ENCODE results near the gene NOL4L. TPM values are rescaled to one million over a fixed set of nuclear protein-coding genes. Genes with fewer than 3 reads are reported as not detected.

The NOL4L gene
- total RNA-seq, 2 experiments from 2014 or later: 39.1 to 41.1 TPM

- H3K4me1 Mint-ChIP-seq: peaks cover 54% of the 10 kb centered on the region
- H3K9me3 Mint-ChIP-seq: no peaks in the 10 kb centered on the region
- peaks cover 6% of the 10 kb centered on the region for H3K36me3 Mint-ChIP-seq
- ATAC-seq (ENCODE audit: low read depth) (peak; percentile 51), DNase-seq (peak; percentile 71)
- no peaks in the 10 kb centered on the region for H3K27me3 Mint-ChIP-seq
- peak overlapping the region; percentile 73 for H3K4me3 Mint-ChIP-seq
- peak overlapping the region; percentile 94 for H3K27ac Mint-ChIP-seq
- POLR2A ChIA-PET: interaction anchor here (0.7 to 9.2 kb wide), 18 partner anchors 14 to 222 kb away, joined by 3 to 248 read pairs (median 6); partner anchors contain the start of genes COMMD7, DNMT3B and NOL4L
These were observed 45.1 kb downstream of the NOL4L start for GRCh38 chr20:32539817-32540675.

- Mint-ChIP-seq H3K27me3 (no peaks in the 10 kb centered on the region), H3K4me3 (peak overlapping the region; percentile 73), H3K4me1 (peaks cover 57% of the 10 kb centered on the region), H3K27ac (peak overlapping the region; percentile 94), H3K9me3 (no peaks in the 10 kb centered on the region), H3K36me3 (peaks cover 6% of the 10 kb centered on the region)
- DNase-seq (peak; percentile 60), ATAC-seq (ENCODE audit: low read depth) (no peak)
- POLR2A ChIA-PET: interaction anchor here (0.6 to 9.2 kb wide), 18 partner anchors 13 to 223 kb away, joined by 3 to 248 read pairs (median 6); partner anchors contain the start of genes COMMD7, DNMT3B and NOL4L
These were observed 45.9 kb downstream of the NOL4L start for GRCh38 chr20:32539026-32539816.

GRCh38 chr20:32538526-32538939, 46.6 kb downstream of the NOL4L start:
- Mint-ChIP-seq H3K27ac (peak overlapping the region; percentile 94), H3K36me3 (peaks cover 6% of the 10 kb centered on the region), H3K9me3 (no peaks in the 10 kb centered on the region), H3K4me3 (peak overlapping the region; percentile 73), H3K27me3 (no peaks in the 10 kb centered on the region), H3K4me1 (peaks cover 62% of the 10 kb centered on the region)
- POLR2A ChIA-PET: interaction anchor here (0.6 to 9.2 kb wide), 11 partner anchors 13 to 181 kb away, joined by 3 to 248 read pairs (median 7); partner anchors contain the start of genes ASXL1 and NOL4L
- ATAC-seq (ENCODE audit: low read depth): no peak
- DNase-seq: peak; percentile 62

- Mint-ChIP-seq H3K36me3 (peaks cover 5% of the 10 kb centered on the region), H3K27ac (peak overlapping the region; percentile 97), H3K4me1 (peaks cover 65% of the 10 kb centered on the region), H3K27me3 (no peaks in the 10 kb centered on the region), H3K4me3 (peak overlapping the region; percentile 96), H3K9me3 (no peaks in the 10 kb centered on the region)
- no peak for ATAC-seq (ENCODE audit: low read depth)
- peak; percentile 55 for DNase-seq
- POLR2A ChIA-PET: interaction anchor here (1.0 to 9.2 kb wide), 8 partner anchors 9 to 180 kb away, joined by 4 to 248 read pairs (median 10); partner anchors contain the start of genes ASXL1 and NOL4L
These were observed 47.2 kb downstream of the NOL4L start for GRCh38 chr20:32537657-32538525.

- Mint-ChIP-seq H3K27me3 (no peaks in the 10 kb centered on the region), H3K27ac (peak overlapping the region; percentile 97), H3K36me3 (no peaks in the 10 kb centered on the region), H3K4me1 (peaks cover 63% of the 10 kb centered on the region), H3K4me3 (peak overlapping the region; percentile 96), H3K9me3 (no peaks in the 10 kb centered on the region)
- ATAC-seq (ENCODE audit: low read depth) (peak; percentile 7), DNase-seq (peak; percentile 85)
- POLR2A ChIA-PET: interaction anchor here (1.0 to 9.2 kb wide), 9 partner anchors 10 to 205 kb away, joined by 4 to 248 read pairs (median 7); partner anchors contain the start of genes ASXL1 and NOL4L
These were observed 48.1 kb downstream of the NOL4L start for GRCh38 chr20:32536851-32537656.

- H3K27ac Mint-ChIP-seq: peak overlapping the region; percentile 99
These were observed 48.9 kb downstream of the NOL4L start for GRCh38 chr20:32535953-32536823.

GRCh38 chr20:32535316-32535952, 49.7 kb downstream of the NOL4L start:
- H3K27ac Mint-ChIP-seq: peak overlapping the region; percentile 99
- ATAC-seq (ENCODE audit: low read depth) (no peak), DNase-seq (no peak)
- no peaks in the 10 kb centered on the region for H3K27me3 Mint-ChIP-seq
- POLR2A ChIA-PET: interaction anchor here (0.5 to 9.2 kb wide), 17 partner anchors 9 to 1577 kb away, joined by 3 to 248 read pairs (median 6); partner anchors contain the start of genes ASXL1, C20orf203, DNMT3B and EIF2S2
- peaks cover 3% of the 10 kb centered on the region for H3K36me3 Mint-ChIP-seq
- peak overlapping the region; percentile 88 for H3K4me3 Mint-ChIP-seq
- peaks cover 62% of the 10 kb centered on the region for H3K4me1 Mint-ChIP-seq
- no peaks in the 10 kb centered on the region for H3K9me3 Mint-ChIP-seq

More at GRCh38 chr20:32535953-32536823, 48.9 kb downstream of the NOL4L start:
- DNase-seq: peak; percentile 88
- POLR2A ChIA-PET: interaction anchor here (0.7 to 9.2 kb wide), 12 partner anchors 10 to 284 kb away, joined by 3 to 248 read pairs (median 6); partner anchors contain the start of genes ASXL1, MAPRE1 and NOL4L
- Mint-ChIP-seq H3K27me3 (no peaks in the 10 kb centered on the region), H3K4me3 (peak overlapping the region; percentile 88), H3K4me1 (peaks cover 66% of the 10 kb centered on the region), H3K9me3 (no peaks in the 10 kb centered on the region), H3K36me3 (peaks cover 3% of the 10 kb centered on the region)
- peak; percentile 55 for ATAC-seq (ENCODE audit: low read depth)

GRCh38 chr20:32534661-32535240, 50.4 kb downstream of the NOL4L start:
- POLR2A ChIA-PET: interaction anchor here (0.5 to 9.2 kb wide), 18 partner anchors 9 to 1577 kb away, joined by 3 to 248 read pairs (median 4); partner anchors contain the start of genes ASXL1, C20orf203, DNMT3B and EIF2S2
- Mint-ChIP-seq H3K27ac (peak overlapping the region; percentile 99), H3K4me3 (peak overlapping the region; percentile 88), H3K36me3 (peaks cover 3% of the 10 kb centered on the region), H3K4me1 (peaks cover 58% of the 10 kb centered on the region), H3K27me3 (no peaks in the 10 kb centered on the region), H3K9me3 (no peaks in the 10 kb centered on the region)
- DNase-seq (no peak), ATAC-seq (ENCODE audit: low read depth) (peak; percentile 19)

GRCh38 chr20:32533732-32534131, 51.4 kb downstream of the NOL4L start:
- DNase-seq (no peak), ATAC-seq (ENCODE audit: low read depth) (no peak)
- Mint-ChIP-seq H3K36me3 (peaks cover 3% of the 10 kb centered on the region), H3K4me3 (peak overlapping the region; percentile 88), H3K4me1 (peaks cover 59% of the 10 kb centered on the region), H3K27ac (peak overlapping the region; percentile 99), H3K27me3 (no peaks in the 10 kb centered on the region), H3K9me3 (no peaks in the 10 kb centered on the region)
- POLR2A ChIA-PET: interaction anchor here (1.3 to 2.1 kb wide), 3 partner anchors 10 to 119 kb away, joined by 3 to 17 read pairs (median 7); no protein-coding TSS in a partner anchor

GRCh38 chr20:32532246-32532645, 52.9 kb downstream of the NOL4L start:
- no peak for ATAC-seq (ENCODE audit: low read depth)
- Mint-ChIP-seq H3K27ac (peak overlapping the region; percentile 68), H3K36me3 (peaks cover 3% of the 10 kb centered on the region), H3K4me3 (no peak overlapping the region), H3K27me3 (no peaks in the 10 kb centered on the region), H3K9me3 (no peaks in the 10 kb centered on the region), H3K4me1 (peaks cover 66% of the 10 kb centered on the region)
- no peak for DNase-seq
- POLR2A ChIA-PET: interaction anchor here (1.1 kb wide), 1 partner anchor 209 kb away, joined by 3 read pairs; no protein-coding TSS in a partner anchor

Data from activated naive CD8-positive, alpha-beta T cell treated with anti-CD3 and anti-CD28 coated beads, Interleukin-2, amount 10 ng/mL, durations not matched to agents 7 days and 5 days (primary cell).